HCT116 (cell line): ENCODE results near the gene SLIT1. TPM values are rescaled to one million over a fixed set of nuclear protein-coding genes. Genes with fewer than 3 reads are reported as not detected.

Experiments used
- ATAC-seq: fragments of 200-7000 bp; cut with Tn5 transposase; 2 replicates; pipeline ENCODE4 v1.9.1; 2020; ENCODE audit warnings: mild to moderate bottlenecking, moderate library complexity
- BruUV-seq: library from RNA; stranded (reverse); fragments of 400-500 nt; replicated peaks from 2 replicates; lab custom pipeline; 2021; lab: Mats Ljungman, UMichigan
- CTCF ChIA-PET: fragments of 300-600 bp; sonication (Branson Sonifier 250); formaldehyde crosslinking; loops from one replicate; lab custom pipeline; 2021; ENCODE audit warnings: antibody characterized with exemption; lab: Charles Lee
- POLR2A ChIA-PET: fragments of 300-600, 350-600 bp; sonication (Branson Sonifier 250); formaldehyde crosslinking; loops from one replicate; lab custom pipeline; 2021; ENCODE audit warnings: antibody characterized with exemption; lab: Charles Lee
- RAD21 ChIA-PET, 2 experiments: fragments of 300-600 bp; sonication (Branson Sonifier 250); formaldehyde crosslinking; loops; one replicate each; lab custom pipeline; 2023; ENCODE audit warnings: low total read pairs in 2 of 2; ENCODE audit not compliant: uncharacterized antibody in 2 of 2, unreplicated experiment in 2 of 2, low non-redundant PET in 1 of 2; lab: Charles Lee
- DNase-seq: peaks from one replicate; pipeline ENCODE4 v3.0.0-alpha.2; 2010; ENCODE audit warnings: low read depth, low spot score
- H2AFZ ChIP-seq: fragments of 200-600 bp; shearing (Covaris generic), sonication (generic); 2 replicates; pipeline ENCODE4 v1.6.1; 2017; ENCODE audit warnings: low read depth, mixed run types, mixed read lengths, antibody characterized with exemption, low read length; ENCODE audit not compliant: poor library complexity, severe bottlenecking
- H3K27ac ChIP-seq: 2 replicates; pipeline ENCODE4 v1.5.1; 2012; ENCODE audit warnings: low read depth, low read length
- H3K27me3 ChIP-seq: fragments of 200-600 bp; sonication (generic); 2 replicates; pipeline ENCODE4 v1.6.1; 2016; ENCODE audit warnings: mixed run types, low read length, mixed read lengths; ENCODE audit not compliant: insufficient read depth
- H3K36me3 ChIP-seq, 2 experiments: fragments of 200-500 bp in 1 of 2; fragments of 200-600 bp in 1 of 2; sonication (Bioruptor generic) in 1 of 2; sonication (generic) in 1 of 2; 2 replicates each; pipeline versions ENCODE4 v1.5.1 to v1.6.1; 2014 to 2016; ENCODE audit warnings: low read length in 2 of 2, inconsistent platforms in 1 of 2, mixed read lengths in 1 of 2, mixed run types in 1 of 2; ENCODE audit not compliant: insufficient read depth in 2 of 2, control insufficient read depth in 1 of 2
- H3K4me1 ChIP-seq, 2 experiments: fragments of 200-600 bp in 1 of 2; sonication (generic) in 1 of 2; 2 replicates each; pipeline versions ENCODE4 v1.5.1 to v1.6.1; 2012 to 2017; ENCODE audit warnings: low read length in 2 of 2, inconsistent platforms in 1 of 2, mild to moderate bottlenecking in 1 of 2, mixed read lengths in 1 of 2, mixed run types in 1 of 2, moderate library complexity in 1 of 2; ENCODE audit not compliant: insufficient read depth in 2 of 2, control insufficient read depth in 1 of 2
- H3K4me2 ChIP-seq: fragments of 200-600 bp; sonication (generic); 2 replicates; pipeline ENCODE4 v1.6.1; 2017; ENCODE audit warnings: mixed run types, low read length, mixed read lengths
- H3K4me3 ChIP-seq, 2 experiments: fragments of 200-600 bp in 1 of 2; sonication (generic) in 1 of 2; replicated peaks in 1 of 2; 2 replicates each; pipeline ENCODE4 v1.5.1; 2011 to 2016; ENCODE audit warnings: low read length in 2 of 2, control low read depth in 1 of 2, low read depth in 1 of 2, mild to moderate bottlenecking in 1 of 2, mixed read lengths in 1 of 2, mixed run types in 1 of 2
- H3K79me2 ChIP-seq: fragments of 200-600 bp; sonication (generic); 2 replicates; pipeline ENCODE4 v1.6.1; 2017; ENCODE audit warnings: mild to moderate bottlenecking, mixed run types, low read length, moderate library complexity, mixed read lengths; ENCODE audit not compliant: insufficient read depth
- H3K9ac ChIP-seq: fragments of 200-600 bp; sonication (generic); 2 replicates; pipeline ENCODE4 v1.6.1; 2016; ENCODE audit warnings: low read length, mixed read lengths
- H3K9me2 ChIP-seq: fragments of 200-600 bp; sonication (generic), shearing (Covaris generic); 2 replicates; pipeline ENCODE4 v1.6.1; 2017; ENCODE audit warnings: mixed run types, mild to moderate bottlenecking, moderate library complexity; ENCODE audit not compliant: insufficient read depth
- H3K9me3 ChIP-seq, 2 experiments: fragments of 200-500 bp in 1 of 2; fragments of 200-600 bp in 1 of 2; sonication (Bioruptor generic) in 1 of 2; sonication (generic) in 1 of 2; 2 replicates each; pipeline ENCODE4 v1.6.1; 2014 to 2017; ENCODE audit warnings: low read length in 2 of 2, mixed read lengths in 2 of 2, inconsistent platforms in 1 of 2, low read depth in 1 of 2, mild to moderate bottlenecking in 1 of 2, mixed run types in 1 of 2, moderate library complexity in 1 of 2; ENCODE audit not compliant: control insufficient read depth in 1 of 2, insufficient read depth in 1 of 2
- H4K20me1 ChIP-seq: fragments of 200-600 bp; sonication (generic), shearing (Covaris generic); 2 replicates; pipeline ENCODE4 v1.6.1; 2017; ENCODE audit warnings: mixed run types, mild to moderate bottlenecking, moderate library complexity; ENCODE audit not compliant: insufficient read depth
- ATF3 ChIP-seq: IDR thresholded peaks from 2 replicates; pipeline ENCODE4 v1.6.1; 2012
- EGR1 ChIP-seq: IDR thresholded peaks from 2 replicates; pipeline ENCODE4 v1.6.1; 2012; ENCODE audit warnings: low read depth
- POLR2A ChIP-seq: IDR thresholded peaks from 2 replicates; pipeline ENCODE4 v1.7.0; 2011; ENCODE audit warnings: borderline replicate concordance; ENCODE audit not compliant: insufficient read depth, insufficient read length; ENCODE audit errors: extremely low read depth
- POLR2AphosphoS5 ChIP-seq: IDR thresholded peaks from 2 replicates; pipeline ENCODE4 v1.6.1; 2011; ENCODE audit warnings: mild to moderate bottlenecking, low read depth, low read length, moderate library complexity
- RAD21 ChIP-seq: IDR thresholded peaks from 2 replicates; pipeline ENCODE4 v1.6.1; 2012; ENCODE audit warnings: low read depth, mild to moderate bottlenecking
- REST ChIP-seq: IDR thresholded peaks from 2 replicates; pipeline ENCODE4 v1.6.1; 2012; ENCODE audit warnings: low read depth
- SIN3A ChIP-seq: IDR thresholded peaks from 2 replicates; pipeline ENCODE4 v1.6.1; 2012; ENCODE audit warnings: low read depth
- SP1 ChIP-seq: IDR thresholded peaks from 2 replicates; pipeline ENCODE4 v1.6.1; 2012; ENCODE audit warnings: low read depth
- TCF7L2 ChIP-seq: IDR thresholded peaks from 2 replicates; pipeline ENCODE4 v1.7.0; 2011; ENCODE audit warnings: borderline replicate concordance, inconsistent platforms; ENCODE audit not compliant: insufficient read depth, insufficient read length; ENCODE audit errors: extremely low read depth
- ZBTB33 ChIP-seq: IDR thresholded peaks from 2 replicates; pipeline ENCODE4 v1.6.1; 2011; ENCODE audit warnings: mild to moderate bottlenecking, low read length, moderate library complexity; ENCODE audit not compliant: insufficient replicate concordance; ENCODE audit errors: extremely low read depth
- ZFX ChIP-seq: fragments of 450-650 bp; IDR thresholded peaks from 2 replicates; pipeline ENCODE4 v1.6.1; 2017
- intact Hi-C: fragments of 100-400 bp; cut with micrococcal nuclease; formaldehyde crosslinking; loops from 2 replicates; pipeline ENCODE4 v1.10.0; 2022
- total RNA-seq: library from RNA; stranded (reverse); gene quantifications from one replicate; pipeline ENCODE4 v1.2.1, GENCODE V29; 2021; ENCODE audit not compliant: unreplicated experiment

SLIT1 gene
- total RNA-seq, 1 experiment from 2014 or later, result 0.42 TPM

GRCh38 chr10:97040248-97040584 is 145.5 kb downstream of the SLIT1 start:
- Histone ChIP-seq H3K9me3 (no peaks in the 10 kb centered on the region), H3K27ac (no peak overlapping the region), H3K36me3 (no peaks in the 10 kb centered on the region), H3K4me2 (no peak overlapping the region), H4K20me1 (no peaks in the 10 kb centered on the region), H3K4me3 (no peak overlapping the region), H3K4me1 (peaks cover 7 to 15% of the 10 kb centered on the region in 2 experiments; a peak in 3 of 4 replicates), H2AFZ (no peak overlapping the region), H3K27me3 (no peaks in the 10 kb centered on the region), H3K9me2 (no peaks in the 10 kb centered on the region), H3K79me2 (no peaks in the 10 kb centered on the region), H3K9ac (no peak overlapping the region)
- TF ChIP-seq TCF7L2 (no peak), ZBTB33 (no peak), ATF3 (no peak), SIN3A (no peak), SP1 (no peak), POLR2AphosphoS5 (no peak), EGR1 (no peak), ZFX (no peak), POLR2A (no peak), REST (no peak), RAD21 (no peak)
- no peak for DNase-seq
- ChIA-PET CTCF (interaction anchor here (6.6 kb wide), 1 partner anchor 15 kb away, joined by 107 read pairs; no protein-coding TSS in a partner anchor), RAD21 (no interaction called here), POLR2A (no interaction called here)
- no peak for ATAC-seq
- intact Hi-C loops, result no loop called here
- no TSS peak for BruUV-seq
